Stimulated activated CD4-positive, alpha-beta T cell treated with anti-CD3 and anti-CD28 coated beads, Interleukin-1b, Interleukin-23, amount 100 ng/mL, for 4 hours (primary cell): ENCODE measurements around the gene DDX10.

Source experiments
- DNase-seq, 2 donors: peaks; one replicate each; pipeline ENCODE4 v3.0.0-alpha.2; 2020; ENCODE audit warnings: low read depth in 2 of 2

The DDX10 gene

GRCh38 chr11:108906329-108906728, 241.5 kb downstream of the DDX10 start:
- no peak for DNase-seq

- DNase-seq: no peak
Measured at GRCh38 chr11:108906826-108907225, 242.0 kb downstream of the DDX10 start.

- DNase-seq: no peak
Measured at GRCh38 chr11:108909041-108909440, 244.2 kb downstream of the DDX10 start.

GRCh38 chr11:108909921-108910320, 245.1 kb downstream of the DDX10 start:
- DNase-seq: no peak

DNA sequence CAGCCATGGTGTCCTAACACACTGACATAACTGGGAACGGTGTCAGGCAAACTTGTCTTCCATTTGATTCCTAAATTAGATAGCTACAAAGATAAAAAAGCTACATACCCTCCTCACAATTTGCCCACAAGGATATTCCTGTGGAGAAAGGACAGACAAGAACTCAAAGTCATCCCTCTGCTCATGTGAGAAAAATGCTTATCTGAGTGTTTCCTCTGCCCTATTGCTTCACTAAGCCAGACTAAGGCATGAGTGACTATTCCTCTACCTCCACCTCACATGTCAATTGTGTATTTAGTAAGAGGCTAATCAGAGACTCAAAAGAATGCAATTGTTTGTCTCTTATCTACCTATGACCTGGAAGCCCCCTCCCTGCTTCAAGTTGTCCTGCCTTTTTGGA, 247.7 kb downstream of the DDX10 start:
- DNase-seq: no peak

DNA sequence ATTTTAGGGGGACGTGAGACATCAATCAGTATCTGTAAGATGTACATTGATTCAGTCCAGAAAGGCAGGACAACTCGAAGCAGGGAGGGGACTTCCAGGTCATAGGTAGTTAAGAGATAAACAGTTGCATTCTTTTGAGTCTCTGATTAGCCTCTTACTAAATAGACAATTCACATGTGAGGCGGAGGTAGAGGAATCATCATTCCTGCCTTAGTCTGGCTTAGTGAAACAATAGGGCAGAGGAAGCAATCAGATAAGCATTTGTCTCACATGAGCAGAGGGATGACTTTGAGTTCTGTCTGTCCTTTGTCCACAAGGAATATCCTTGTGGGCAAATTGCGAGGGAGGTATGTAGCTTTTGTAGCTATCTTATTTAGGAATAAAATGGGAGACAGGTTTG, 248.3 kb downstream of the DDX10 start:
- no peak for DNase-seq

GRCh38 chr11:108914211-108914610, 249.3 kb downstream of the DDX10 start:
- no peak for DNase-seq

DNA sequence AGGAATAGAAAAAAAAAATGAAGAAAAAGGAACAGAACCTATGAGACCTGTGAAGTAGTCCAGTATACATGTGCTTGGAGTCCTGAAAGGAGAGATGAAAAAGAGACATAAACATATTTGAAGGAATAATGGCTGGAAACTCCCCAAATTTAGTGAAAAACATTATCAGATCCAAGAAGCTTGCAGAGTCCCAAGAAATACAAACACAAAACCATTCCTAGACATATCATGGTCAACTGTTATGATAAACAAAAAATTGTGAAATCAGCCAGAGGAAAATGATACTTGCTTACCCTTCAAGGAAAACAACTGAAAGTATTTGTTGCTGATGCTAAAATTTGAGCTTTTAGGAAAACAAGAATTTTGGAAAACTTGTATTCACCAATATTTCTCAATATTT, 250.1 kb downstream of the DDX10 start:
- DNase-seq: no peak

GRCh38 chr11:108915666-108916065, 250.8 kb downstream of the DDX10 start:
- DNase-seq: no peak

GRCh38 chr11:108916290-108916689, 251.4 kb downstream of the DDX10 start:
- DNase-seq: no peak

DNA sequence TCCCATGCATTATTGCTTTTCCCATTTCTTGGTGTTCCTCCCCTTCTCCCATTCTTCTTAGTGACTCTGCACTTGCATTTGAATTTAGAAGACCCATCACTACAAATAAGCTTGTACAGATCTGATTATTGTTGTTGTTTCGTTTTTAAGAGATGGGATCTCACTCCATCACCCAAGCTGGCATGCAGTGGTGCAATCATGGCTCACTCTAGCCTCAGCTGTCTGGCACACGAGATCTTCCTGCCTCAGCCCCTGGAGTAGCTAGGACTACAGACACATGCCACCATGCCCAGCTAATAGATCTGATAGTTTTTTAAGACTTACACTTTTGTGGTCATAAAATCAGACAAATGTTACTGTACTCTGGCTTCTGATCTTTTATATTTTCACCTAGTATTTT, 252.1 kb downstream of the DDX10 start:
- DNase-seq: no peak

DNA sequence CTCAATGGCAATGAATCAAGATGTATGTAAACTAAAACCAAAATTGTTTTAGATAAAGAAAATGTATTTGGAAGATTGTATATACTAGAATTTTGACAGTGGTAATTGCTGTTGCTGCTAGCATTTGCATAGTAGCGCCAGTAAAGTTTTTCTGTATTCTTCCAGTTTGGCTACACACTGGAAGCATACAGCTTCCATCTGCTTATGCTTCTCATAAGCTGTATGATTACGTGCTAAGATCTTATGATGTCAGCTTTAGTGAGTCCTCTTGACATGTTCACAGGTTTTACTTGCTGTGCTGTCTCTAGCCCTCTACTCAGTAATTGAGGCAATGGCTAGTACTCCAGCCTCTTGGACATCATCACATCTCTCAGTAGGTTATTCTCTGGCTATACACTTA, 256.3 kb downstream of the DDX10 start:
- no peak for DNase-seq

GRCh38 chr11:108922241-108922640, 257.4 kb downstream of the DDX10 start:
- DNase-seq: no peak

DNA sequence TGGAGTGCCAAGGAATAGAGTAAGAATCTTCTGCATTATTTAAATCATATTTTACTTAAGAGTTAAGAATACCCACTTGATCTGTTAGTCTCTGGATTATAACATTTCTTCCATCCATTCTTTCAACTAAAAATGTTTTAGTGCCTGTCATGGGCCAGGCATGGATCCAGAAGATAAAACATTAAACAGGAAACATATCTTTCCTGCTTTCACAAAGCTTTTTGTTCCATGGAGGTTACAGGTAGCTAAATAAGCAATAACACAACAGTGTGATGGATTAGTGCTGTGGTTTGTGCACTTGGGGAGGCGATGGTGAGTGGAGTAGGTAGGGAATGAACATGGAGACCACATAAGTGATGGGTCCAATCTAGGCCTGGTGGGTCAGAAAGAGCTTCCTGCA, 258.5 kb downstream of the DDX10 start:
- no peak for DNase-seq

DNA sequence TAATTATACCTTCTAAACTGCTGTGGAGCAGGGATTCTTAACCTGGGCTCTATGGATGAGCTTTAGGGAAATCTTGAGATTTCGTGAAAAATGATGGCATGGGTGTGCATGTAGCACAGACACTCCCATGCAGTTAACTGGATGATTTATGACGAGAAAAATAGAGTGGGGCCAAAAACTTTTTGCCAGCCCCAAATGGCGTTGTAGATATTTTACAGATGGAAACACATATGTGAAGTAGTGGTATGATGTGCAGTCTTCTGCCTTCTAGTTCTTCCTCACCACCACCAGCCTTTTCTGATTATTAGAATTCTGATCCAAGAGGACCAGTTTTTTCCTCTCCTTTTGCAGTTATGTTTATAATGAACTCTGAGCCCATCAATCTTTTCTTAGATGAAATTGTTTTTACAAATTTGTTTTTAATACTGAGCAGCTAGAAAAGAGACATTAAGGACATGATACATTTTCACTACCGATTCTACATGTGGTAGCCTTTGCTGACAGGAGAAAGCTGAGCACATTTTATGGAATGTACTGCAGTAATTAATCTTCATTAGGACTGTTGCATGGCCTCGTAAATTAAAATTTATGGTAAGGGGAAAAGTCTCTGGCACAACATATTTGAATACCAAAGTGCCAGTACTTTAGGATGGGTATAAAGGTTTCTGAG, 261.4 kb downstream of the DDX10 start:
- no peak for DNase-seq

GRCh38 chr11:108926841-108927577, 262.1 kb downstream of the DDX10 start:
- no peak for DNase-seq

DNA sequence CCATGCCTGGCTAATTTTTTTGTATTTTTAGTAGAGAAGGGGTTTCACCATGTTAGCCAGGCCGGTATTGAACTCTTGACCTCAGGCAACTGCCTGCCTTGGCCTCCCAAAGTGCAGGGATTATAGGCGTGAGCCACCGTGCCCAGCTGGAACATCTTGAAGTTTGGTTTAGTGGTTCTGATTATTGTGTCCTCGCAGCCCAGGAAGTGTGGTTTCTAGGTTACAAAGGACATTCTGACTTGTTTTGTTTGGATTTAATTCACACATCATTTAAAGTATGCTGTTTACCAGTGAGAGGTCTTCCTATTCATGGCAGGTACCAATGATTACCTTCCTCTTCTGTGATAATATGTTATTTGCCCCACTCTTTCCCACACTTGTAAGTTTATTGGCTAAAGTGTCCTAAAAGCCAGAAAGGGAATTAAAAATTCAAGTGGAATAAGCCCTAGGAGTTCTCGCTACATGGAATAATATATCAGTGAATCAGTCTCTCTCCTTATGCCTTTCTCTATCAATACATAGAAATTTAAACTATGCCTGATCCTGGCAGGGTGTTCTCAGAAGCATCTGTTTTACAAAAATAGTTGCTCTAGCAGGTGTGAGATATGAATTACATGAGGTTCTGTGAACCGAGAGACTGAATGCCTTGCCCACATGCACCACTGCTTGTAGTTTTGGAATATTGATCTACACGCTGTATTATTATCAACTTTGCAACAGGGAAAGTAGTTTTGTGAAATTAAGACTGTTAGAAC, 263.1 kb downstream of the DDX10 start:
- no peak for DNase-seq

GRCh38 chr11:108929241-108929640, 264.4 kb downstream of the DDX10 start:
- no peak for DNase-seq

DNA sequence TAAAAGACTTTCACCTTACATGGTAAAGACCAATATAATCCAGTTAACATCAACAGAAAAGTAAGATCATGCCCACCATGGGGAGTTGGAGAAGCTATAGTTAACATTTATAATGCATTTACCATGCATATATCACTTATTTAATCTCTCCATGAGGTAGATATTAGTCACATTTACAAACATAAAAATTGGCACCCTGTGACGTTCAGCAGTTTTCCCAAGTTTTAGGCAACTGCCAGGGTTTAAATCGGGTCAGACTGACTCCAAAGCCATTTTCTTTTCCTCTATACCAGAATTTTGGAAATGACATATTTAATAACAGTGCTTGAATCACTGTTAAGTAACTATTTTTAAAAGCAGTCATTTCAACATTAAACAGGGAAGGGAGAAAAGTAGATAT, 266.3 kb downstream of the DDX10 start:
- no peak for DNase-seq

- no peak for DNase-seq
Measured at GRCh38 chr11:108933630-108934029, 268.8 kb downstream of the DDX10 start.

DNA sequence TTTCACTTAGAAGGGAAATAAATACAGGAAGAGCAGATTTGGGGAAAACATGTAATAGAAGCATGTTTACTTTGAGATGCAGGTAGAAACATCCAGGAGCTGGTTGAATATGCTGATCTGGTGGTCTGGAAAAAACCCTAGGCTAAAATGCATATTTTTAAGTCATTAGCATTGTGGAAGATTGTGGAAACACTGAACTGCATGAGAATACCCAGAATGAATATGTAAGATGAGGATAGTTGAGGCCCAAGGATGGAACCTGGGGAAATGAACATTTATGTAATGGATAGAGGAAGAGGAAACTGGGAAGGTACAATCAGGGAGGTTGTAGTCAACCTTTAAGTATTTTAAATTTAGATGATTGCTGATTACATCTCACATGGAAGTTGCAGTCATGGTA, 269.4 kb downstream of the DDX10 start:
- DNase-seq: no peak

- no peak for DNase-seq
Measured at GRCh38 chr11:108934696-108935095, 269.8 kb downstream of the DDX10 start.

DNA sequence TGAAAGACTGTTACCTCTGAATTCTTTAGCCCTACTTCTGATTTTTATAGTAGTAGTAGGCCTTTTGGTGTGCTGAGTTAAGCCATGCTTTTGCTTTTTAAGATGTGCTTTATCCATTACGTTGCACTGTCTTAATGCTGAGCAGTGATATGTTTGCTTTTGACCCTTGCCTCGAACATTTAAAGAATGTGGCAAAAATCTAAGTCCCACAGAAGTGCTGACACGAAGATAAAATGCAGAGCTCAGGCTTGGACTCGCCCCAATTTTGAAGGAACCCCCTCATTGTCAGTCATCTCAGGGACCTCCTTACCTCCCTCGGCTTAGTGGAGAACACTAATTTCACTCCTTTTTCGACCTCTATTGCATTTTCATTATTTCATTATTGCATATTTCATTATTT, 272.9 kb downstream of the DDX10 start:
- DNase-seq: no peak
